Fibroblast of lung (primary cell): Measurements from ENCODE around the gene THAP7. TPM values are rescaled to one million over a fixed set of nuclear protein-coding genes. Genes with fewer than 3 reads are reported as not detected.

ENCODE experiments used
- DNase-seq, 2 donors: peaks; one replicate each; pipeline versions ENCODE4 v3.0.0 to v3.0.0-alpha.2; 2010; ENCODE audit warnings: low read depth in 2 of 2
- H2AFZ ChIP-seq: 2 replicates; pipeline ENCODE4 v1.5.1; 2012; ENCODE audit warnings: low read length, control low read depth, inconsistent platforms
- H3K27ac ChIP-seq: 2 replicates; pipeline ENCODE4 v1.5.1; 2011; ENCODE audit warnings: low read length, control low read depth; ENCODE audit not compliant: insufficient read depth
- H3K27me3 ChIP-seq: 2 replicates; pipeline ENCODE4 v1.5.1; 2011; ENCODE audit warnings: mild to moderate bottlenecking, low read length; ENCODE audit not compliant: control insufficient read depth, insufficient read depth
- H3K36me3 ChIP-seq: 2 replicates; pipeline ENCODE4 v1.5.1; 2011; ENCODE audit warnings: low read length; ENCODE audit not compliant: control insufficient read depth, insufficient read depth
- H3K4me1 ChIP-seq: 2 replicates; pipeline ENCODE4 v1.5.1; 2011; ENCODE audit warnings: low read length; ENCODE audit not compliant: control insufficient read depth, insufficient read depth; ENCODE audit errors: extremely low read depth
- H3K4me2 ChIP-seq: 2 replicates; pipeline ENCODE4 v1.5.1; 2011; ENCODE audit warnings: low read length, control low read depth; ENCODE audit not compliant: insufficient read depth; ENCODE audit errors: extremely low read depth
- H3K4me3 ChIP-seq, 4 experiments: fragments of 200-600 bp in 1 of 4; sonication (generic) in 1 of 4; replicated peaks in 1 of 4; 2 replicates each; pipeline ENCODE4 v1.5.1; 2011 to 2016; ENCODE audit warnings: low read length in 4 of 4, low read depth in 3 of 4, mild to moderate bottlenecking in 3 of 4, control low read depth in 2 of 4, inconsistent platforms in 1 of 4, mixed read lengths in 1 of 4; ENCODE audit not compliant: insufficient read depth in 1 of 4; ENCODE audit errors: control extremely low read depth in 1 of 4
- H3K79me2 ChIP-seq: 2 replicates; pipeline ENCODE4 v1.5.1; 2012; ENCODE audit warnings: mild to moderate bottlenecking, low read length, inconsistent platforms; ENCODE audit not compliant: control insufficient read depth, insufficient read depth
- H3K9ac ChIP-seq: 2 replicates; pipeline ENCODE4 v1.5.1; 2011; ENCODE audit warnings: mild to moderate bottlenecking, low read length, control low read depth; ENCODE audit not compliant: insufficient read depth
- H3K9me3 ChIP-seq: 2 replicates; pipeline ENCODE4 v1.5.1; 2012; ENCODE audit warnings: low read depth, low read length; ENCODE audit not compliant: control insufficient read depth, insufficient read depth
- H4K20me1 ChIP-seq: 2 replicates; pipeline ENCODE4 v1.5.1; 2011; ENCODE audit warnings: low read length; ENCODE audit not compliant: control insufficient read depth, insufficient read depth; ENCODE audit errors: extremely low read depth
- EZH2 ChIP-seq: IDR thresholded peaks from 2 replicates; pipeline ENCODE4 v1.5.1; 2012; ENCODE audit warnings: low read length, control low read depth, mild to moderate bottlenecking; ENCODE audit errors: missing control alignments
- polyA plus RNA-seq, 2 donors: library from polyadenylated mRNA; depleted of rRNA in 1 of 2; stranded (reverse) in 1 of 2; unstranded in 1 of 2; fragments of >200 nt; gene quantifications; 2 replicates each; pipeline ENCODE4 v1.2.1, GENCODE V29; 2011 to 2012; ENCODE audit warnings: missing spikeins in 1 of 2
- total RNA-seq: library from RNA; depleted of rRNA; stranded (reverse); fragments of >200 nt; gene quantifications from 2 replicates; pipeline ENCODE4 v1.2.1, GENCODE V29; 2014
- TF ChIP-seq, protein P1 (sequence below), 2 donors: IDR thresholded peaks in 1 of 2; conservative IDR thresholded peaks in 1 of 2; 1 replicate in 1 of 2; 2 replicates in 1 of 2; pipeline ENCODE4 v1.5.1; 2011 to 2012; ENCODE audit warnings: low read length in 2 of 2, control low read depth in 1 of 2, inconsistent platforms in 1 of 2, low read depth in 1 of 2, mild to moderate bottlenecking in 1 of 2

Gene THAP7
- total and polyA plus RNA-seq, 2 donors (not counting 1 experiment from before 2014, with no cell fraction given), result 15.7 to 26.3 TPM

DNA sequence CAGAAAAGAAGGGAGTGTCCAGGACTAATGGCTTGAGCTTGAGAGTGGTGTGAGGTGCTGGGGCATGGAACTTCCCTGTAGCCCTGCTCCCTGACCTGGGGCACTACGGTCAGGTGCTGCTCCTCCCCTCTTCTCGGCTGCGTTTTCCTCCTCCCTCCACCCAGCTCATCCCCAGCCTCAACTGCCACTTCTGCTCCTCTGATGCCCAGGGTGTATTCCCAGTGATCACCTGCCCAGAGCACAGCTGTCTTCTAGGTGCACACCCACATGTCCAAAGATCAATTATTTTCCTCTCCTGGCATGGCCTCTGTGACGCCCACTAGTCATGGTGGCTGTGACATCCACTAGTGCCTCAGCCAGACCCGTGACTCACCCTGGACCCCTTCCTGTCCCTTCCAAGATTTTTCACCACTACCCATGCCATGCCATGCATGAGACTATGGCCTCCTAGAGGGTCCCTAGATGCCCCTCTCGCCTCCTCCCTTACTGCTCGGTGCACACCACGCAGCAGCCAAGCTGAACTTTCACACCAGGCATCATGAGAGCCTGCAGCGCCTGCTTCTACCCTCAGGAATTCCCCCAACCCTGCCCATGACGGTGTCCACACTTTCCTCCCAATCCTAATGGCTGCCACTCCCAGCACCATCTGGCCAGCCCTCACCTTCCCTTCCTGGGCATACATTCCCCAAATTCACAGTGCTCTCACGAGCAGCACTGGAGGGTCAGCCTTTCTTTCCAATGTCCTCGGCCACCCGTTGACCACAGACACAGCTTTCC, 14.9 kb upstream of the THAP7 start:
- Histone ChIP-seq H3K27me3 (no peaks in the 10 kb centered on the region), H4K20me1 (no peaks in the 10 kb centered on the region), H3K36me3 (no peaks in the 10 kb centered on the region), H2AFZ (no peak overlapping the region), H3K9me3 (no peaks in the 10 kb centered on the region), H3K9ac (no peak overlapping the region), H3K4me2 (no peak overlapping the region), H3K4me1 (peaks cover 14% of the 10 kb centered on the region), H3K27ac (no peak overlapping the region), H3K4me3 (no peak overlapping the region), H3K79me2 (no peaks in the 10 kb centered on the region)
- DNase-seq, result no peak
- TF ChIP-seq, protein P1, sequence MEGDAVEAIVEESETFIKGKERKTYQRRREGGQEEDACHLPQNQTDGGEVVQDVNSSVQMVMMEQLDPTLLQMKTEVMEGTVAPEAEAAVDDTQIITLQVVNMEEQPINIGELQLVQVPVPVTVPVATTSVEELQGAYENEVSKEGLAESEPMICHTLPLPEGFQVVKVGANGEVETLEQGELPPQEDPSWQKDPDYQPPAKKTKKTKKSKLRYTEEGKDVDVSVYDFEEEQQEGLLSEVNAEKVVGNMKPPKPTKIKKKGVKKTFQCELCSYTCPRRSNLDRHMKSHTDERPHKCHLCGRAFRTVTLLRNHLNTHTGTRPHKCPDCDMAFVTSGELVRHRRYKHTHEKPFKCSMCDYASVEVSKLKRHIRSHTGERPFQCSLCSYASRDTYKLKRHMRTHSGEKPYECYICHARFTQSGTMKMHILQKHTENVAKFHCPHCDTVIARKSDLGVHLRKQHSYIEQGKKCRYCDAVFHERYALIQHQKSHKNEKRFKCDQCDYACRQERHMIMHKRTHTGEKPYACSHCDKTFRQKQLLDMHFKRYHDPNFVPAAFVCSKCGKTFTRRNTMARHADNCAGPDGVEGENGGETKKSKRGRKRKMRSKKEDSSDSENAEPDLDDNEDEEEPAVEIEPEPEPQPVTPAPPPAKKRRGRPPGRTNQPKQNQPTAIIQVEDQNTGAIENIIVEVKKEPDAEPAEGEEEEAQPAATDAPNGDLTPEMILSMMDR (conservative IDR thresholded peaks at IDR 0.05 in 1 of 2, IDR thresholded peaks at IDR 0.05 in 1 of 2; ENCODE audit: low read depth in 1 of 2, low read length in 2 of 2), result no peak
- no peak for TF ChIP-seq EZH2

DNA sequence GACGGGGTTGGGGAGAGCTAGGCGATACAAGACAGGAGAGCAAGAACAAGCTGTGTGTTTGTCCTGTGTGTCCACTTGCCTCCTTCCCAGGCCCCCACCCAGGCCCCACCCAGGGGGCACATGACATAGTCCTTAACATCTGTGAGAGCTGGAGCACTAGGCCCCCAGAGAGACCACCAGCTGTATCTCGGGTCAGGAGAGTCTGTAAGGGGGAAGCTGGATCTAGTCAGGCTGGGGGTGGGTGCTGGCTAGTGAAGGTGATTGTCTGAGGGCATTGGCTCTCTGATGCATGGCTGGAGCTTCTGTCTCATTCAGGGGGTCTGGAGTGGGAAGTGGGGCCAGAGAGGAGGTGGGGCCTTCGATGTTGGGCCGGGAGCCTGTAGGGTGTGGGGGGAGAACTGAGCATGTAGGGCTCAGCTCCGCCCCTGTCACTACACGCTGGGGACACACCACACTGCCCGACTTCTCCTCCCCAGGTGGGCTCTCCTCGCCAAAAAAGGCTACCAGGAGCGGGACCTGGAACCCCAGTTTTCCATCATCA, 13.6 kb upstream of the THAP7 start:
- no peaks in the 10 kb centered on the region for H3K27me3 ChIP-seq
- no peaks in the 10 kb centered on the region for H3K36me3 ChIP-seq
- H3K4me1 ChIP-seq, result peaks cover 14% of the 10 kb centered on the region
- peak overlapping the region; percentile 59 for H3K4me2 ChIP-seq
- H3K9ac ChIP-seq, result peak overlapping the region; percentile 63
- H3K9me3 ChIP-seq, result no peaks in the 10 kb centered on the region
- H3K4me3 ChIP-seq, result peak overlapping the region in 3 of 4 experiments; percentile 14 to 67 (median 37)
- no peaks in the 10 kb centered on the region for H3K79me2 ChIP-seq
- H2AFZ ChIP-seq, result no peak overlapping the region
- H4K20me1 ChIP-seq, result no peaks in the 10 kb centered on the region
- no peak for TF ChIP-seq EZH2
- DNase-seq, result no peak
- peak overlapping the region; percentile 93 for H3K27ac ChIP-seq

DNA sequence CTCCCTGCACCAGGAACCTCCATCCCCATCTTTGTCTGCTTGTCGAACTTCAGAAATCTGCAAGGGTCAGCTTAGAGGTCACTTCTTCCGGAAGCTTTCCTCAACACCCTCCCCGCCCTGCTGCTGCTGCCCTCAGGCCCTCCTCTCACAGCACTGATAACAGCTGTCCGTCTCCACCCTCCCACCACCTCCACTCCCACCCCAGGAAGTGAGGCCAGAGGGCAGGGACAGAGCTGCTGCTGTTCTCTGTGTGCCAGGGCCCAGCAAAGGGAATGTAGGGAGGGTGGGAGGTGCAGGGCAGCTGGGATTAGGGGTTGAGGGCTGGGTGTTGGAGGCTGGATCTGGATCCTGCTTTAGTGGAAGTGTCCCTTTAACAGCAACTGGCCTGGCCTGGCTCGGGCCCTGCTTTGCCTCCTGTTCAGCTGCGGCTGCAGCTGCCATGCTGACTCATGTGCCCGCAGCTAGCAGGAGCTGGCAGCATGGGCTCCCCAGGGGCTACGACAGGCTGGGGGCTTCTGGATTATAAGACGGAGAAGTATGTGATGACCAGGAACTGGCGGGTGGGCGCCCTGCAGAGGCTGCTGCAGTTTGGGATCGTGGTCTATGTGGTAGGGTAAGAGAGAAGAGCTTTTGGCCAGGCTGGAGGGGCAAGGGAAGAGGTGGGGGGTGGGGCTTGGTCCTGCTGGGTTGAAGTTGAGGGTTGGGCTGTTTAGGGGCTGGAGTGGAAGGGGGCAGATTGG, 13.0 kb upstream of the THAP7 start, which contains the start of gene P2RX6:
Gene P2RX6, plus strand, starts transcription at position 440 of the 740 bp plus-strand sequence. Its CDS starts 10 bp downstream, at position 450.
- H3K4me3 ChIP-seq, result peak within 1 kb of the TSS; percentile 33 to 67 (median 54)
- no peak for TF ChIP-seq EZH2
- TF ChIP-seq, protein P1 (conservative IDR thresholded peaks at IDR 0.05 in 1 of 2, IDR thresholded peaks at IDR 0.05 in 1 of 2; ENCODE audit: low read depth in 1 of 2, low read length in 2 of 2), result no peak

More for the DNA sequence above, 13.0 kb upstream of the THAP7 start, which contains the start of gene P2RX6:
- peak; percentile 39 to 57 for DNase-seq
- H3K27me3 ChIP-seq, result no peaks in the 10 kb centered on the region
- no peaks in the 10 kb centered on the region for H3K36me3 ChIP-seq
- H3K9ac ChIP-seq, result peak within 1 kb of the TSS; percentile 72
- H3K4me2 ChIP-seq, result peak within 1 kb of the TSS; percentile 99
- H3K9me3 ChIP-seq, result no peaks in the 10 kb centered on the region
- H2AFZ ChIP-seq, result peak within 1 kb of the TSS; percentile 73
- peak within 1 kb of the TSS; percentile 93 for H3K27ac ChIP-seq
- no peaks in the 10 kb centered on the region for H3K79me2 ChIP-seq
- H4K20me1 ChIP-seq, result no peaks in the 10 kb centered on the region
- H3K4me1 ChIP-seq, result peaks cover 14% of the 10 kb centered on the region
